NOMO-1 treated with dmso at 0.1 percent for 144 hours (cell line): ENCODE results near the gene SYCE1.
"Not testable (repeated sequence)": the region's sequence is repeated elsewhere in the genome, so short reads cannot be mapped to it uniquely, and the experiment has no call there.

Experiments
- DNase-seq: peaks from one replicate; lab custom pipeline; 2025; ENCODE audit not compliant: unreplicated experiment; lab: John Stamatoyannopoulos, UW

The SYCE1 gene

DNA sequence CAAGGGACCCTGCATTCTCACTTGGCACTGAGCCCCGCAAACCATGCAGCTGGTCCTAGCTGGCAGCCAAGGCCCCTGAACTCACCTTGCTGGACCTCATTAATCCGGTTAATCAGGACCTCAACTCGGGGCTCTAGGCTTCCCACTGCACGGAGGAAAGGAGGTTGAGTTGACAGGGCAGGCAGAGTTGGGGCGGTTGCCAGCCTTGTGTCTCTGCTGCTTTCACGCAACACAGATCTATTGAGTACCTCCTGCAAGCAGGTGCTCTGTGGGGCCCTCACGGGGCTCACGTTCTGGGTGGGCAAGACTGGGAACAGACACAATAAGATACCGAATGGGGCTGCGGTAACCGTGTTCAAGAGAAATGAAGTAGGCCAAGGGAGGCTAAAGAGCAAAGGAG, 6.2 kb downstream of the SYCE1 start:
- no peak for DNase-seq

DNA sequence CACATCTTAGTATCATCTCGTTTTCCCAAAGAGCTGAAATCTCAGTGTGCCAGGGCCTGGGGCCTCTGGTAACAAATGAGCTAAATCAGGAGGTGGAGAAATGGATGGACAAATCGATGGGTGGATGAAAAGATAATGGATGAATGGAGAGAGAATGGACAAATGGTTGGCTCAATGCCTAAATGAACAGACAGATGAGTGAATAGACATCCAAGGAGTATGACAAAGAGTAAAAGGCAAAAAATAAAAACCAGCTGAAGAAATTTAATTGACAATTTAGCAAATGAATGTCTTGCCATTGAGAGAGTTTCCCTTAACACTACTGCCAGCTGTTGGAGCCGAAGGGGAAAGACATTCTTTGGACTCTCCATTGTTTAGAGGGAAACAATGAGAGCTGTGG, 8.0 kb downstream of the SYCE1 start:
- no peak for DNase-seq

DNA sequence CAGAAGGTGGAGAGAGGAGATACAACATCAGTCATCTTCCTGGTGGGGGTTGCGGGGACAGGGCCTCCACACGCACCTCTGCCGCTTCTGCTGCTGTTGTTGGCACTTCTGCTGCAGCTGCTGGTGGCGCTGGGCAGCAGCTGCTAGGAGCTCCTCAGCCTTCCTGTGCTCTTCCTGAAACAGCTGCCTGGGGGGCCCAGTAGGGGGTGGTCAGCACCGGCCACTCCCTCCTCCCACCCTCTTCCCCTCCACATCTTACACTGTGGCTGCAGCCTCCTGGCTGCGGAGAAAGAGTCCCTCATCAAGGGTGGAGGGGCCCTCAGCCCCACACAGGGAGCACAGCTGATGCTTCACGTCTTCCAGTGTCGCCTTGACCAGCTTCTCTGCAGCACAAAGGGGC, 9.9 kb downstream of the SYCE1 start:
- no peak for DNase-seq

DNA sequence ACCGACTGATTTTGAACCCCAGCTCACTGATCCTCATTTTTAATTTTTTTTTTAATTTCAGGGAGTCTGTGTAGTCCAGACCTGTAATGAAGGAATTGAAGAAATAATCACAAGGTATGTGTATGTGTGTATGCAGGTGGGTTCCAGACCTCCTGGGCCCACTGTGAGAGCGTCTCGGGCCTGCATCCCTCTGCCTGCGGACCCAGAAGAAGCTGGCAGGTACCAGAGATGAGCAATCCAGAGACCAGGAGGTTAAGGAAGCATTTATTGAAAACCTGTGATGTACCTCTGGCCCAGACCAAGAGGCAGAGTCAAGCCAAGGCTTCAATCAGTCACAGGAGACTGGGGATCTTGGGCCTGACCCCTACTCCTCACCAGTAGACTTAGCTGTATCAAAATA, 10.8 kb downstream of the SYCE1 start:
- DNase-seq = no peak

DNA sequence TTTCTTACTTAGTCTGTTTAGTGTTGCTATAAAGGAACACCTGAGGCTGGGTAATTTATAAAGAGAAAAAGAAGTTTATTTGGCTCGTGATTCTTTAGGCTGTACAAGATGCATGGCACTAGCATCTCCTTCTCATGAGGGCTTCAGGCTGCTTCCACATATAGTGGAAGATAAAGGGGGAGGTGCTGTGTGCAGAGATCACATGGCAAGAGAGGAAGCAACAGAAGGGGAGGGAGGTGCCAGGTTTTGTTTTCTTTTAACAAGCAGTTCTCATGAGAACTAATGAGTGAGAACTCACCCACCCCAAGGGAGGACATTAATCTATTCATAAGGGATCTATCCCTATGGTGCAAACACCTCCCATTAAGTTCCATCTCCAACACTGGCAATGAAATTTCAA, 20.9 kb downstream of the SYCE1 start:
- no peak for DNase-seq

DNA sequence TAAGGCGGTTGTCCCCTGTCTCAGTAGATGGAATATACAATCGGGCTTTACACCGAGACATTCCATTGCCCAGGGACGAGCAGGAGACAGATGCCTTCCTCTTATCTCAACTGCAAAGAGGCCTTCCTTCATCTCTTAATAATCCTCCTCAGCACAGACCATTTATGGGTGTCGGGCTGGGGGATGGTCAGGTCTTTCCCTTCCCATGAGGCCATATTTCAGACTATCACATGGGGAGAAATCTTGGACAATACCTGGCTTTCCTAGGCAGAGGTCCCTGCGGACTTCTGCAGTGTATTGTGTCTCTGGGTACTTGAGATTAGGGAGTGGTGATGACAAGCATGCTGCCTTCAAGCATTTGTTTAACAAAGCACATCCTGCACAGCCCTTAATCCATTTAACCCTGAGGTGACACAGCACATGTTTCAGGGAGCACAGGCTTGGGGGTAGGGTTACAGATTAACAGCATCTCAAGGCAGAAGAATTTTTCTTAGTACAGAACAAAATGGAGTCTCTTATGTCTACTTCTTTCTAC, 23.9 kb downstream of the SYCE1 start:
- not testable (repeated sequence) for DNase-seq

DNA sequence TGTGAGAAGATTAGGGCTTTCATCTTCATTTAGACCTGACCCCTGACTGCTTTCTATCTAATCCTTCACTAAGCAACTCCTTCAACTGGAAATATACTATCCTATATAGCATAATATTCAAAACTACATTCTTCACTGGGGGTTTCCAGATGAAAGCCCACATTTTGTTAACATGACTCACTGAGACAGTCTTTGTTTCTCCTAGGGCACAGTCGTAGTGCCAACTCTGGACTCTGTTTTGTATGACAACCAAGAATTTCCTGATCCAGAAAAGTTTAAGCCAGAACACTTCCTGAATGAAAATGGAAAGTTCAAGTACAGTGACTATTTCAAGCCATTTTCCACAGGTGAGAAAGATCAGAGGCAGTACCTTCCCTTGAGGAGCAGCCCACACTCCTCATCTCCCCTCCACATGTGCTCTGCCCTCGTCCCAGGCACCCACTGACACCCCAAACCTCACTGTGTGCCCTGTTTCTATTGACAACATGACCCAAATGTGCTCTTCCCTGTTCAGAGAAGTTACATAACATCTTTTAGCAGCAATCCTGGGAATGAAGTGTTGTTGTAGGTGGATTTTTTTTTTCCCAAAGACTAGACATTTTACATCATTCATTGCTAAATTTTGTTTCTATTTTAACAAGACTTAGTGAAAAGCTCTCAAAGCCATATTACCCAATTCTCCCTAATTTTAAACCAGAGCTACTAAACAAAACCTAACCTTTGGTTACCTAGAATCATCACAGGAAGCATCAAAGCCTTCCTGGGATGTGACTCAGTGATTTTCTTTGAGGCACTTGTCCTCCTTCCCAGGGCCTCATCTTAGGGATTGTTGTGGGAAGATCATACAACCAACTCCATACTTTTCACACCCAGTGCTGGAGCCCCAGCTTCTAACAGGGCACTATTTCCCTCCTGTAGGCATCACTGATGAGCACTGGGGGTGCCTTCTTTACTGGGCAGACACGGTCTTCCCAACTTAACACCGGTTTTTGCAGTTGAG, 27.5 kb downstream of the SYCE1 start:
- DNase-seq = no peak

DNA sequence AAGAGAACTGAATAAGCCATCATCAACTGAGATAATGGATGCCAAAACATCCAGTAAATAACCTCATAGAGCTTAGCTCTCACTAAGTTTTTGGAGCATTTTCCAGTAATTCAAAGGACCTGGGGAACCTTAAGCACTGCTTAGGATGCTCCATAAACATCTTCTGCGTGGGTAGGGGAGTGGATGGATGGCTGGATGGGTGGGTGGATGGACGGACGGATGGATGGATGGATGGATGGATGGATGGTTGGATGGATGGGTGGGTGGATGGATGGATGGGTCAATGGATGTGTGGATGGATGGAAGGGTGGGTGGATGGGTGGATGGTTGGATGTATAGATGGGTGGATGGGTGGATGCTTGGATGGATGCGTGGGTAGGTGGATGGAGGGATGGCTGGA, 29.2 kb downstream of the SYCE1 start:
- DNase-seq = no peak

DNA sequence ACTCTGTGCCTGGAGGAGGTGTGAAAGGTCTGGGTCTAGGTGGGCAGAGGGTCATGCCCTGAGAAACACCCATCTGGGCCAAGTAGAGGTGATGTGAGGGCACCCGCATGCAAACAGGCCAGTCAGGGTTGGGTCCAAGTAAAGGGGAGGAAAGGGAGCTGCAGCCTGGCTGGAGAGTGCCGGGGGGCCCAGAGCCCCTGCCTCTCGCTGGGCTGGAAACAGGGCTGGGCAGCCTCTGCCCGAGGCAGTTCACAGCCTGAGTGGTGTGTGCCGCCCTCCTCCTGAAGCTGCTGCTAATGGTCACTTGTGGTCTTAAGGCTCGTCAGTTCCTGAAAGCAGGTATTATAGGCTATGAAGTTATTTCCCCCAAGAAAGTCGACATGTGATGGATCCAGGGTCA, 31.0 kb downstream of the SYCE1 start:
- no peak for DNase-seq

DNA sequence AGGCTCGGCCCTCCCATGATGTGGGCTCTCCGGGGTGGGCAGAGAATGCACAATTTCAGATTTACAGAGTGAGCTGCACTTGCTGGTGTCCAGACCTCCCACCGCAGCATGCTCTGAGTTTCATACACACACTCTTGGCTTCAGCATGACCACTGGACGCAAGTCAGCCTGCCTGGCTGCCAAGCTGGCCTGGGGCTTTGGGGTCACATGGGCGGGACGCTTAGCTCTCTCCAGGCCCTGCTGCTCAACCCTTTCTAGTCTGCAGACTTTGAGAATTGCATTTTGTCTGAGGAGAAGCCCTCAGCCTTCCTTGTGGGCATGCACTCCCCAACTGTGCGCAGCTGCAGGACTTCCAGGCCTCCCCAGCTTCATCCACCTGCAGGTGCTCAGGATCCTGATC, 32.5 kb downstream of the SYCE1 start:
- DNase-seq = no peak

DNA sequence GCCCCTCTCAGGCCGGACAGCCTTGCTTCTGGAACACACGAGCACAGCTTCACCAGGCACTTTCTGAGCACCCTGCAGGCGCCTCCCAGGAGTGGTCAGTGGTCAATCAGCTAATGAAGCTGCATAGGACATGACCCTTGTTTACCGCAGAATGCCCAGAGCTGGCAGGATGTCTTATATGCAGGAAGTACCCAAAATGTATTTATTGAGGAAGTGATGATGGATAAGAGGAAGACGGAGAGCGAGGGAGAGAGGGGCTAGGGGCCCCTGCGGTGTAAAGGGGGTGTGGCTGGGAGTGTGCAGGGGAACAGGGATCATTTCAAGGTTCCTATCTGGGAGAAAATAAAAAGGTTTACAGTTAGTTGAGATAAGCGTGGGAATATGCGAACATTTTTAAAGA, 34.9 kb downstream of the SYCE1 start:
- DNase-seq = peak; percentile 54

DNA sequence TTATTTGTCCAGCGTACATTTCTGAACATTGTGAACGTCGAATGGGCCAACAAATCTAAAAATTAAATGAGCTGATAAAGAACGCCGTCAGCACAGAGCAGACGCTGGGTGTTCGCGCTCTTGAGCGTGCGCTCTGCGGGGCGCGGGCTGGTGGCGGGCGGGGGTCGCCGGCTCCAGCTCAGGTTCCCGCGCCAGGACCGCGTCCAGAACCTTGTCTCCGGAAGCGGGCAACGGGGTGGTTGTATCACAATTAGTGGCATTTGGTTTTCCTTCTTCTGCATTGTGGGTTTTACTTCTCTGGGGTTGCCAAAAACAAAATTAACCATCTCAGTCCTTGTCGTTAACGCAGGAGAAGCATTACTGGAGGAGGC, 35.8 kb downstream of the SYCE1 start:
- no peak for DNase-seq

DNA sequence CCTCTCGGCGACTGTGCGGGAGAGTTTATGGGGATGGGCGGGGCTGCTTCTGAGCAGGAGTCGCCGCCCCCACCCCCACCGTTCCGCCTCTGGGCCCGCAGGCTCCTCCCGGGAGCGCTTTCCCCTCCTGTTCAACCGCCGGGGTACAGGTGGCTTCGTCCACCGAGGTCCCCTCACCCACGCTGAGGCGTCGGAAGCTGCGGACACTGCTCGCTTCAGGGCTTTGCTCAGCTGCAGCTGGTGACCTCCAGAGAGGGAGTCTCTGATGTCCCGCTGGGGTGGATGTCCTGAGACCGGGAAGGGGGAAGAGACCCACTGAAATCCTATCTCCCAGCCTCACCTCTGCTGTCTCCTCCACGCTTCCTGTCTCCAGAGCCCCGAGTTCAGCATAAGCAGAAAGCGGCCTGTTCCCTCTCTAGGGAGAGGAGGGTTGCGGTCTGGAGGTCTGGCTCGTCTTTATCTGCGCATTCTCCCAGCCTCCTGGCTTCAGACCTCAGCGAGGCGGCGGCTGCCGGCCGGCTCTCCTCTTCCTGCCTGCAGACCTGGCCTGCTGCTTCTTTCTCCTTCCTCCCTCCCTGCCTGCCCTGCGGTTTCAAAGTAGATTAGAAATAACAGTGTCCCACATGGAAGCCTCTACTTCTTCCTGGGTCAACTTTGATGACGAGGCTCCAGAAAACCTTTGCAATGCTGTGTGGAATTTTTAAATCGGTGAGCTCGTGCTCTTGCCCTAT, 36.4 kb downstream of the SYCE1 start:
- DNase-seq = peak; percentile 20

DNA sequence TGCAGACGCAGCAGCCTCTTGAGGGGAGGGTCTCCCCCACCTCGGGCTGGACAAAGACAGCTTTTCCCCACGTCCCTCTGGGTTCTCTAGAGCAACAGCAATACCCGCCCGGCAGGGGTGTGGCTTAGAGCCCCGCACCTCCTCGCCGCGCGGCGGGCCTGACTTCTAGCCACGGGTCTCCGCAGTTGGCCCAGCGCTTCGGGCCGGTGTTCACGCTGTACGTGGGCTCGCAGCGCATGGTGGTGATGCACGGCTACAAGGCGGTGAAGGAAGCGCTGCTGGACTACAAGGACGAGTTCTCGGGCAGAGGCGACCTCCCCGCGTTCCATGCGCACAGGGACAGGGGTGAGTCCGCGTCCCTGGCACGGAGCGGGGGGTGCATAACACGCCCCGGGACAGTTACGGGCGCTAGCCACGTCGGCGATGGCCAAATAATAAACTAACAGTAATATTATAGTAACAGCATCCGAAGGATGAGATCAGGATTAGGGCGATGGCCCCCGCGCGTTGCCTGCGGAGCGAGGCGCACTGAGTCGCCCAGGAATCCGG, 37.0 kb downstream of the SYCE1 start:
- no peak for DNase-seq

DNA sequence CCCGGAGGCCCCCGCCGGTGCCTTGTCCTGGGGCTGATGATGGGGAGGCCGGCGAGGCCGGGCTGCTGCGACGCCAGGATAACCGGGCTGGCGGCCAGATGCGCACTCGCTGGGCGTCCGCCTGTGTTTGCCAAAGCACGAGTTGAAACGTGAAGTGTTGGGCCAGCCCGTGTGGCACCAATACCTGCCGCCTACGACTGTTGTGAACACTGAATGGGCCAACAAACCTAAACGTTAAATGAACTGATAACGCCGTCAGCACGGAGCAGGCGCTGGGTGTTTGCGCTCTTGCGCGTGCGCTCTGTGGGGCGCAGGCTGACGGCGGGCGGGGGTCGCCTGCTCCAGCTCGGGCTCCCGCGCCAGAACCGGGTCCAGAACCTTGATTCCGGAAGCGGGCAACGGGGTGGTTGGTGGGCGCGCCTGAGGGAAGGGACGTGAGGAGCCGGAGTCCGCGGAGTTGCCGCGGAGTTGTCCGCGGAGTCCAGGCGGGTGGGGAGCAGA, 37.6 kb downstream of the SYCE1 start:
- DNase-seq = no peak

DNA sequence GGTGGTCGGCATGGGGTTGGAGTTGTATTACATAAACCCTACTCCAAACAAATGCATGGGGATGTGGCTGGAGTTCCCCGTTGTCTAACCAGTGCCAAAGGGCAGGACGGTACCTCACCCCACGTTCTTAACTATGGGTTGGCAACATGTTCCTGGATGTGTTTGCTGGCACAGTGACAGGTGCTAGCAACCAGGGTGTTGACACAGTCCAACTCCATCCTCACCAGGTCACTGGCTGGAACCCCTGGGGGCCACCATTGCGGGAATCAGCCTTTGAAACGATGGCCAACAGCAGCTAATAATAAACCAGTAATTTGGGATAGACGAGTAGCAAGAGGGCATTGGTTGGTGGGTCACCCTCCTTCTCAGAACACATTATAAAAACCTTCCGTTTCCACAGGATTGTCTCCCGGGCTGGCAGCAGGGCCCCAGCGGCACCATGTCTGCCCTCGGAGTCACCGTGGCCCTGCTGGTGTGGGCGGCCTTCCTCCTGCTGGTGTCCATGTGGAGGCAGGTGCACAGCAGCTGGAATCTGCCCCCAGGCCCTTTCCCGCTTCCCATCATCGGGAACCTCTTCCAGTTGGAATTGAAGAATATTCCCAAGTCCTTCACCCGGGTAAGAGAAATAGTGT, 38.3 kb downstream of the SYCE1 start, which contains the start of gene CYP2E1:
Gene CYP2E1, plus strand, starts transcription at position 407 of the 632 bp plus-strand sequence. Its CDS starts 33 bp downstream, at position 440.
- no peak for DNase-seq

DNA sequence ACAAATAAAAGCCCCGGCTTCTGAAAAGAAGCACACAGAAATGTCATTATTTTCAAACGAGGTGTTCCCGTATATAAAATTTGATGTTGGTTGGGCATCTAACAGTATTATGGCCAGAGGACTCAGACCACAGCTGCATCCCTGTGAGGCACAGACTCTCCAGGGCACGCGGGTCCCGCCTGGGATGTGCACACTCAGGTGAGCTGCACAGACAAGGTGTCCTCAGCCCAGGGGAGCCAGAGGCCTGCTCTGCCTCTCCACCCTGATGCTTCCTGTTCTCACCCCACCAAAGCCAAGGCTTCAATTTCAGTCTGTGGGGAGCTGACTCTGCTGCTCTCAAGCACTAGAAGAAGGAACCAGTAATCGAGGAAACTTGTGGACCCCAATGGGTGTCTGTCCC, 39.9 kb downstream of the SYCE1 start:
- no peak for DNase-seq

DNA sequence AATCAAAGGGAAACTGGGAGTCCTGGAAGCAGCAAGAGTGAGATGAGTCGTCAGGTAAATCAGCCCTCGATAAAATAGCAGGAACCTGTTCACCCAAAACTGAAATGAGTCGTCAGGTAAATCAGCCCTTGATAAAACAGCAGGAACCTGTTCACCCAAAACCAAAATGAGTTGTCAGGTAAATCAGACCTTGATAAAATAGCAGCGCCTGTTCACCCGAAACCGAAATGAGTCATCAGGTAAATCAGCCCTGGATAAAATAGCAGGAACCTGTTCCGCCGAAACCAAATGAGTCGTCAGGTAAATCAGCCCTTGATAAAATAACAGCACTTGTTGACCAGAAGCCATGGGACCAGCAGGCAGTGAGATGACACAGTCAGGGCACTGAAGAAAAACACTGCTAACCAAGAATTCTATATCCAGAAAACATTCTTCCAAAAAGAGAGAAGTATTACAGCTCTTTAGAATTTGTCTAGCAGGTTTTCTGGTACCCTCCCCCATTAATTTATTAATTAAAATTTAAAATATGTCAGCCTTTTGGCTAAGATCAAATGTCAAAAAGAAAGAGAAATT, 41.7 kb downstream of the SYCE1 start:
- no peak for DNase-seq

DNA sequence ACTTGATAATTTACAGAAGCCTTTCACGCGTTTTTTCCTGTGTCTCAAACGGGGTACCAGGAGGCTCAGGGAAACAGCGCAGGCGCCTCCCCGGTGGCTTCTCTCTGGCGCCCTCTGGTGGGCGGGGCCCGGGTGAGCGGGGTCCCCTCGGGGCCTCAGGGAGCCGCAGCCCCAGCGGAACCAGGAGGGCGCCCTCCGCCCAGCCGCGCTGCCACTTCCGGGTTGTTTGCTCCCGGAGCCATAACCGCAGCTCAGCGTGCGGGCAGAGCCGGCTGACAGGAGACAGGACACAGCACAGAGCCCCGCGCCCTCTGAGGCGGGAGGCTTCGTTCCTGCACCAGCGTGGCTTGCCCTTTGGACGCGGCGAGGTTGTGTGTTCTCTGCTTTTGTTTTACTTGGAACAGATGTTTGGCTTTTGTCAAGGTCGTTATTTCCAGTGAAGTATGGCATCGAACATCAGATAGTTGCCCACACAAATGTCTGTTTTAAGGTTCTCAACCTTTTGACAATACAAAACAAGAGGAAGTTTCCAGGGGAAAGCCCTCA, 45.1 kb downstream of the SYCE1 start:
- DNase-seq = peak; percentile 76

DNA sequence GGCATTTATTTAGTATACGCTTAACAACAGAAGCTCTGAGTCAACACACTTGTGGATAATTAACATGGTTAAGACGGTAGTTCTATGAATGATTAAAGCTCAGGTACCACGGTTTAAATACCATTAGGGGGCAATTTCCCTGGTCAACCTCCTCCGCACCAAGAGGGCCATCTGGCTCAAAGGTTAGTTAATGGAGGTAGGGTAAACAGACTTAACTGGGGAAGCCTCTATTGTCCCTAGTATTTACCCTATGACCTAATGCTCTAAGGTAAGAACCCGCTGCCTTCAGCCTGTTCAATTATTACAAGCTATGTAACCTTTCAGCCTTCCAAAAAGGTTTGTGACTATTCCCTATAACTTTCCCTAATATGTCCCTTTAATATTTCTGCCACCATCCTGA, 46.9 kb downstream of the SYCE1 start:
- DNase-seq = not testable (repeated sequence)
